GM12892 (cell line): ENCODE results near the gene NQO2.

Source experiments
- POLR2A ChIP-seq: IDR thresholded peaks from 2 replicates; pipeline ENCODE4 v1.6.1; 2011; ENCODE audit warnings: low read depth, low read length, control low read depth
- POLR2AphosphoS5 ChIP-seq: IDR thresholded peaks from 2 replicates; pipeline ENCODE4 v1.6.1; 2011; ENCODE audit warnings: low read depth, low read length, control low read depth

- TF ChIP-seq POLR2AphosphoS5 (no peak), POLR2A (no peak)
These were observed 38.2 kb upstream of the NQO2 start for GRCh38 chr6:2961506-2961905.
